Measurements from ENCODE around the gene CACHD1. TPM values are rescaled to one million over a fixed set of nuclear protein-coding genes. Genes with fewer than 3 reads are reported as not detected.

Gene CACHD1
- total RNA-seq, 3 donors from 2014 or later (not counting 1 experiment from before 2014, with no cell fraction given) = not detected

GRCh38 chr1:64425521-64425920 lies 44.4 kb upstream of the CACHD1 start:
- DNase-seq = no peak
- no peaks in the 10 kb centered on the region for H3K36me3 ChIP-seq (ENCODE audit: control insufficient read depth, insufficient read depth, low read length)
- H3K27ac Mint-ChIP-seq = no peak overlapping the region
- intact Hi-C loops (cut with micrococcal nuclease) = no loop called here
- H3K4me3 ChIP-seq (ENCODE audit: low read length) = no peak overlapping the region
- H3K27me3 Mint-ChIP-seq (ENCODE audit: low read depth in 2 of 2) = peaks cover 4 to 15% of the 10 kb centered on the region in 2 donors
- H3K36me3 Mint-ChIP-seq = no peaks in the 10 kb centered on the region
- H3K27ac ChIP-seq (ENCODE audit: low read length) = no peak overlapping the region
- H3K9me3 ChIP-seq (ENCODE audit: control insufficient read depth, insufficient read depth, low read length) = no peaks in the 10 kb centered on the region
- no peak for ATAC-seq
- H3K4me1 Mint-ChIP-seq = no peaks in the 10 kb centered on the region
- WGBS (ENCODE audit: insufficient coverage) = 100% methylated on average over 2 of the region's 2 CpGs
- H3K4me3 Mint-ChIP-seq = no peak overlapping the region
- no peaks in the 10 kb centered on the region for H3K4me1 ChIP-seq (ENCODE audit: control insufficient read depth, insufficient read depth, low read length)
- H3K27me3 ChIP-seq (ENCODE audit: control insufficient read depth, insufficient read depth, low read length) = no peaks in the 10 kb centered on the region
- H3K9me3 Mint-ChIP-seq = peaks cover 0 to 2% of the 10 kb centered on the region in 2 donors
- no peak for TF ChIP-seq CTCF (IDR thresholded peaks at IDR 0.05)

GRCh38 chr1:64426681-64427080 lies 43.2 kb upstream of the CACHD1 start:
- H3K36me3 Mint-ChIP-seq = no peaks in the 10 kb centered on the region
- no peak for DNase-seq
- H3K4me1 ChIP-seq (ENCODE audit: control insufficient read depth, insufficient read depth, low read length) = no peaks in the 10 kb centered on the region
- no peak overlapping the region for H3K27ac ChIP-seq (ENCODE audit: low read length)
- no peak for TF ChIP-seq CTCF (IDR thresholded peaks at IDR 0.05)
- no peak for ATAC-seq
- H3K36me3 ChIP-seq (ENCODE audit: control insufficient read depth, insufficient read depth, low read length) = no peaks in the 10 kb centered on the region
- H3K9me3 Mint-ChIP-seq = peaks cover 0 to 2% of the 10 kb centered on the region in 2 donors
- no peaks in the 10 kb centered on the region for H3K9me3 ChIP-seq (ENCODE audit: control insufficient read depth, insufficient read depth, low read length)
- H3K27me3 Mint-ChIP-seq (ENCODE audit: low read depth in 2 of 2) = peaks cover 4 to 13% of the 10 kb centered on the region in 2 donors
- WGBS (ENCODE audit: insufficient coverage) = no CpG with 5 or more reads among the region's 2 CpGs
- H3K27ac Mint-ChIP-seq = no peak overlapping the region
- H3K4me1 Mint-ChIP-seq = no peaks in the 10 kb centered on the region
- intact Hi-C loops (cut with micrococcal nuclease) = no loop called here
- H3K4me3 Mint-ChIP-seq = no peak overlapping the region
- no peaks in the 10 kb centered on the region for H3K27me3 ChIP-seq (ENCODE audit: control insufficient read depth, insufficient read depth, low read length)
- no peak overlapping the region for H3K4me3 ChIP-seq (ENCODE audit: low read length)

GRCh38 chr1:64427879-64428278 lies 42.0 kb upstream of the CACHD1 start:
- no peak for DNase-seq

More at GRCh38 chr1:64427879-64428278, 42.0 kb upstream of the CACHD1 start:
- no peaks in the 10 kb centered on the region for H3K36me3 ChIP-seq (ENCODE audit: control insufficient read depth, insufficient read depth, low read length)
- peaks cover 0 to 13% of the 10 kb centered on the region in 2 donors for H3K27me3 Mint-ChIP-seq (ENCODE audit: low read depth in 2 of 2)
- no peak overlapping the region for H3K27ac ChIP-seq (ENCODE audit: low read length)
- H3K4me1 ChIP-seq (ENCODE audit: control insufficient read depth, insufficient read depth, low read length) = no peaks in the 10 kb centered on the region
- no peaks in the 10 kb centered on the region for H3K4me1 Mint-ChIP-seq
- 0% methylated on average over 1 of the region's 3 CpGs for WGBS (ENCODE audit: insufficient coverage)
- H3K27me3 ChIP-seq (ENCODE audit: control insufficient read depth, insufficient read depth, low read length) = no peaks in the 10 kb centered on the region
- no peak for ATAC-seq
- TF ChIP-seq CTCF (IDR thresholded peaks at IDR 0.05) = no peak
- H3K9me3 ChIP-seq (ENCODE audit: control insufficient read depth, insufficient read depth, low read length) = no peaks in the 10 kb centered on the region
- no peak overlapping the region for H3K27ac Mint-ChIP-seq
- H3K4me3 ChIP-seq (ENCODE audit: low read length) = no peak overlapping the region
- no peak overlapping the region for H3K4me3 Mint-ChIP-seq
- H3K9me3 Mint-ChIP-seq = no peaks in the 10 kb centered on the region
- intact Hi-C loops (cut with micrococcal nuclease) = no loop called here
- no peaks in the 10 kb centered on the region for H3K36me3 Mint-ChIP-seq

All from natural killer cell (primary cell).